ENCODE data around the gene FXN.

- TF ChIP-seq POLR2A (IDR thresholded peaks at IDR 0.05) (no peak), CTCF (IDR thresholded peaks at IDR 0.05) (no peak)
Measured at GRCh38 chr9:69136779-69137178, 101.2 kb downstream of the FXN start.
